Spinal cord (tissue), 10 donors: Measurements from ENCODE around the gene RAB3B. TPM values are rescaled to one million over a fixed set of nuclear protein-coding genes. Genes with fewer than 3 reads are reported as not detected.
"Not testable (repeated sequence)": the region's sequence is repeated elsewhere in the genome, so short reads cannot be mapped to it uniquely, and the experiment has no call there.

Experiments
- DNase-seq, 6 donors: peaks; one replicate each; pipeline versions ENCODE4 v3.0.0 to v3.0.0-alpha.2; 2013 to 2015; ENCODE audit warnings: low spot score in 6 of 6, low read depth in 4 of 6
- H3K27ac ChIP-seq: one replicate; pipeline ENCODE4 v1.5.1; 2013; ENCODE audit warnings: low read depth, low read length, control low read depth
- H3K27me3 ChIP-seq: one replicate; pipeline ENCODE4 v1.6.1; 2013; ENCODE audit warnings: low read length; ENCODE audit not compliant: control insufficient read depth, insufficient read depth
- H3K36me3 ChIP-seq: one replicate; pipeline ENCODE4 v1.6.1; 2013; ENCODE audit warnings: low read length; ENCODE audit not compliant: control insufficient read depth, insufficient read depth
- H3K4me1 ChIP-seq: one replicate; pipeline ENCODE4 v1.6.1; 2013; ENCODE audit warnings: low read length; ENCODE audit not compliant: control insufficient read depth, insufficient read depth
- H3K4me3 ChIP-seq: one replicate; pipeline ENCODE4 v1.5.1; 2013; ENCODE audit warnings: low read depth, low read length, control low read depth
- H3K9me3 ChIP-seq: one replicate; pipeline ENCODE4 v1.6.1; 2013; ENCODE audit warnings: low read length; ENCODE audit not compliant: control insufficient read depth, insufficient read depth
- WGBS: methylation state at CpG from one replicate; pipeline ENCODE4 v1.1.5; 2013; ENCODE audit warnings: missing lambda C conversion rate; ENCODE audit not compliant: insufficient coverage; 5-methylcytosine and 5-hydroxymethylcytosine counted together
- polyA plus RNA-seq, 2 donors: library from polyadenylated mRNA; unstranded; fragments of 120-200 nt; gene quantifications; one replicate each; pipeline ENCODE4 v1.2.1, GENCODE V29; 2013; ENCODE audit not compliant: insufficient read length in 2 of 2
- total RNA-seq, 2 donors: library from RNA; depleted of rRNA in 1 of 2; stranded (reverse); fragments of 120-200 nt in 1 of 2; fragments of >200 nt in 1 of 2; gene quantifications; one replicate each; pipeline versions ENCODE4 v1.2.3 to v1.2.4, GENCODE V29; 2013 to 2014
- donor health status: healthy.

The RAB3B gene
- total and polyA plus RNA-seq, 4 donors = 9.5 to 38.8 (median 34.0) TPM

DNA sequence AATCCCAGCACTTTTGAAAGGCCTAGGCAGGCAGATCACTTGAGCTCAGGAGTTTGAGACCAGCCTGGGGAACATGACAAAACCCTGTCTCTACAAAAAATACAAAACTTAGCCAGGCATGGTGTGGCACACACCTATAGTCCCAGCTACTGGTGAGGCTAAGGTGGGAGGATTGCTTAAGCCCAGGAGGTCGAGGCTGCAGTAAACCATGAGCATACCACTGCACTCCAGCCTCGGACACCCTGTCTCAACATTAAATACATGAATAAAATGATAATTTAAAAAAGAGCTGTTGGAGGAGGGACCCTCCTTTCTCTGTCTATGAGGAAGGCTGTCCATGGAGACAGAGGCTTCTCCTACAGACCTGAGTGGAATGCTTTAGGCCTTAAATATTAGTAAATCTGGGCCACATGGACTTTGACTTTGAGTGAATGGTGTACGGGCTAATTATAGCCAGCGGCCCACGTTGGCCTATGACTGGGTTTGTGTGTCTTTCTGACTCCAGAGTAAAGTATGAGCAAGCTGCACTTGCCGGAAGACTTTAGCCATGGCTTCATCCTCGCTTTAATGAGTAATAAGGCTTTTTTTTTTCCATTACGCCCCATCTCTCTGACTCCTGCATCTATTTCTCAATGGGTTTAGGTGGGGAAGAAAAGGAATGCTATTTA, 21.3 kb downstream of the RAB3B start:
- Histone ChIP-seq H3K4me1 (no peaks in the 10 kb centered on the region), H3K27ac (no peak overlapping the region), H3K36me3 (no peaks in the 10 kb centered on the region), H3K27me3 (no peaks in the 10 kb centered on the region), H3K9me3 (no peaks in the 10 kb centered on the region), H3K4me3 (no peak overlapping the region)
- WGBS = 94% methylated on average over 3 of the region's 8 CpGs
- no peak for DNase-seq

DNA sequence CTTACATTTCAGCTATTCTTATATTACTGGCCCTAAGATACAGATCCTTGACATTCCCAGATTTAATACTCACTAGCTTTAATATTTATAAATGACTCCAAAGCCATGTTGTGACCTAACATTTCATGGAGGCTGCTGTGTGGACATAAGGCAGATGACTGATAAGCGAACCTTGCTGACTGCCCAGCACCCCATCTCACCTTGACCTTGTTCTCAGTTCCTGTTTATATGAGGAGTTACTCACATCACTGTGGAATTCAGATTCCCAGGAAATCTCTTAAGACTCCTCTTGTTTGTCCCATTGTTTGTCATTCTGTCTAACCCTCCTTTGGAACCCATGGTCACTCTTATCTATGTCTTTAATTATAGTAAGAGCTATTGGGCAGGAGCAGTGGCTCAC, 21.9 kb downstream of the RAB3B start:
- no peak for DNase-seq
- H3K36me3 ChIP-seq = no peaks in the 10 kb centered on the region
- no peak overlapping the region for H3K4me3 ChIP-seq
- H3K27me3 ChIP-seq = no peaks in the 10 kb centered on the region
- WGBS = 100% methylated on average over 1 of the region's 1 CpG
- H3K9me3 ChIP-seq = no peaks in the 10 kb centered on the region
- H3K4me1 ChIP-seq = no peaks in the 10 kb centered on the region
- no peak overlapping the region for H3K27ac ChIP-seq

- not testable (repeated sequence) for H3K27ac ChIP-seq, H3K36me3 ChIP-seq, H3K4me3 ChIP-seq, H3K27me3 ChIP-seq, H3K9me3 ChIP-seq, DNase-seq, H3K4me1 ChIP-seq
- WGBS = no CpG with 5 or more reads among the region's 1 CpG
These were observed 23.2 kb downstream of the RAB3B start for GRCh38 chr1:51967213-51967791.

DNA sequence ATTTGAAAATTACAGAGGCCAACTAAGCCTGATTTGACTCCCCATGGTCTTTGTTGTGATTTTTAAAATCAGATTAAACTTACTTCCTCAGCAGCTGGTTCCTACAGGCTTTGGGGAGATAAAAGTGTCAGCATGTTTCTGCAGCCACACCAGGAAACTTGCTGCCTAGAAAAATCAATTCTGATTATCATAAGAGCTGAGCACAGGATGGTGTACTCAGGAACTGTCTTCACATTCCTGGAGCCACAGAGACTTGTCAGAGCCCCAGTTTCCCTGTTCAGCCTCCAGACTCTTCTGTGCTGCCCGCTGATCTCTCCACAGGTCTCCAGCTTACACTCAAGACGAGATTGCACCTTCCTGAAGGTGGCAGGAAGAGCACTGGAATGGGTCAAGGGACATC, 23.9 kb downstream of the RAB3B start:
- Histone ChIP-seq H3K9me3 (no peaks in the 10 kb centered on the region), H3K4me1 (no peaks in the 10 kb centered on the region), H3K36me3 (no peaks in the 10 kb centered on the region), H3K4me3 (no peak overlapping the region), H3K27me3 (no peaks in the 10 kb centered on the region), H3K27ac (no peak overlapping the region)
- 95% methylated on average over 2 of the region's 2 CpGs for WGBS
- DNase-seq = peak in 1 of 6 donors; percentile 15

- Histone ChIP-seq H3K27ac (no peak overlapping the region), H3K27me3 (no peaks in the 10 kb centered on the region), H3K4me1 (no peaks in the 10 kb centered on the region), H3K4me3 (no peak overlapping the region), H3K9me3 (no peaks in the 10 kb centered on the region), H3K36me3 (no peaks in the 10 kb centered on the region)
- no peak for DNase-seq
- WGBS = 99% methylated on average over 4 of the region's 4 CpGs
These were observed 26.2 kb downstream of the RAB3B start for GRCh38 chr1:51964309-51964696.

DNA sequence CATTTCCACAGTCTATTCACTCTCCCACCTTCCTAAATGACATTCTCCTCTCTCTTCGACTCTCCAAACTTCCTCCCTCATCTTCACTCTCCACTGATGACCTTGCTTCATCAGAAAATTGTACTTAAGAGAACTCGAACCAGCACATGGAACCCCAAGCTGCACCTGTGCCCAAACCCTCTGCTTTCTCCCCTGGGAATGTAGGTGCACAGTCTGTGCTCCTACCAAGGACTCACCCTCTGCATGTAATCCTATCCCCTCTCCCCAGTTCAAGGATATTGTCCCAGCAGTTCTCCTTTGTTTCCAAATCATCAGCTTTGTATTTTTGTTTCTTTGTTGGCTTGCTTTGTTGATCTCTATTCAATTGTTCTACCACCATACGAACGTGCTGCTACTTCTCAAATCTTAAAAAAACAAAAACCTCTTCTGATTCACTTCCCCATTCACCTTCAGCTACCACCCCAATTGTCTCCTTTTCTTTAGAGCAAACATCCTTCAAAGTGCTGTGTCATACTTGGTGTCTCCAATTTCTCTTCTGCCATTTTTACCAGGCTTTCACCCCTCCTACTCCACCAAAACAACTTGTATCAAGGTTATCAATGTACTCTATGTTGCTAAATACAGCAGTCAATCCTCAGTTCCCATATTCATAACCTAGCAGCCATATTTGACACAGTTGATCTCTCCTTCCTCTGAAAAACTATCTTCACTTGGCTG, 26.8 kb downstream of the RAB3B start:
- Histone ChIP-seq H3K36me3 (no peaks in the 10 kb centered on the region), H3K9me3 (no peaks in the 10 kb centered on the region), H3K27ac (no peak overlapping the region), H3K4me1 (no peaks in the 10 kb centered on the region), H3K4me3 (no peak overlapping the region), H3K27me3 (no peaks in the 10 kb centered on the region)
- no peak for DNase-seq
- 60% methylated on average over 4 of the region's 4 CpGs for WGBS

DNA sequence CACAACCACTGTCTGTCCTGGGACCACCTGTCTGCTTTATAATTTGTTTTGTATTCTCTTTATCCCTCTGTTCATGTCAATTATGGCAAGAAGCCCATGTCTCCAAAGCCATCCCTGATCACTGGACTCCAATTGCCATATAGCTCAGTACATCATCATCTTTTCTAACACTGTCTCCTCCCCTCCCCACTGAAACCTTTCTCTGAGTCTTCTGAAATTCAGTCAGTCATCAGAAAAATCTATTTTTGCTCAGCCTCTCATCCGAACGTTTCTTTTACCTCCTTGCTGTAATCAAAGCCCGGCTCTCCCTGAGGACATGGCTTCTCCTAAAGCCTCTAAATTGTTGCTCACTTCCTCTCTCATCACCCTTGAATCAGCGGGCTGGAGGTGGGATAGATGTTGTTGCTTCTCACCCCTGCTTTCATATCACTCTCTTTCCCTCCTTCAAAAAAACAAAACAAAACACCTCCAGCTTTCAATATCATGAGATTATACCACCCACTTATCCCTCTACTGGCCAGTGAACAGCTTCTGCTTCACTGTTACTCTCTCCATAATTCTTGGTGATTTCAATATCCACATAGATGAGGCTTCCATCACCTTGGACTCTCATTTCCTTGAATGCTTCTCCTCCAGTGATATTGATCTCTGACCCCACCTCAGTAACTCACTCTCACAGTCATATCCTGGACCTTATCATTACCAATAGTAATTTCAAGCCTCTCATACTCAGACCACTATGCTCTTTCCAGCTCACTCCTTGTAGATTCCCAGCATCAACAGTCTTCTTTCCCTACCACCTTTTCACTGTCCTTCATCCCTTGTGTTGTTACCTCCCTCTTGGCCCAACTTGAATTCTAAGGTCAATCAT, 27.8 kb downstream of the RAB3B start:
- H3K36me3 ChIP-seq = no peaks in the 10 kb centered on the region
- no peak overlapping the region for H3K4me3 ChIP-seq
- 81% methylated on average over 2 of the region's 4 CpGs for WGBS
- H3K4me1 ChIP-seq = no peaks in the 10 kb centered on the region
- no peak overlapping the region for H3K27ac ChIP-seq
- no peaks in the 10 kb centered on the region for H3K27me3 ChIP-seq
- DNase-seq = no peak
- H3K9me3 ChIP-seq = no peaks in the 10 kb centered on the region

GRCh38 chr1:51961954-51962353, 28.5 kb downstream of the RAB3B start:
- H3K27ac ChIP-seq = no peak overlapping the region
- no peak overlapping the region for H3K4me3 ChIP-seq
- DNase-seq = no peak
- no peaks in the 10 kb centered on the region for H3K4me1 ChIP-seq
- no peaks in the 10 kb centered on the region for H3K9me3 ChIP-seq
- 100% methylated on average over 2 of the region's 2 CpGs for WGBS
- H3K27me3 ChIP-seq = no peaks in the 10 kb centered on the region
- no peaks in the 10 kb centered on the region for H3K36me3 ChIP-seq

- Histone ChIP-seq H3K36me3 (no peaks in the 10 kb centered on the region), H3K27me3 (no peaks in the 10 kb centered on the region), H3K4me3 (no peak overlapping the region), H3K27ac (no peak overlapping the region), H3K9me3 (no peaks in the 10 kb centered on the region), H3K4me1 (no peaks in the 10 kb centered on the region)
- no peak for DNase-seq
- WGBS = 89% methylated on average over 2 of the region's 2 CpGs
These were observed 29.3 kb downstream of the RAB3B start for GRCh38 chr1:51961231-51961630.
